CD4-positive, CD25-positive, alpha-beta regulatory T cell (primary cell): ENCODE measurements around the gene NUP98. TPM values are rescaled to one million over a fixed set of nuclear protein-coding genes. Genes with fewer than 3 reads are reported as not detected.
"Not testable (repeated sequence)": the region's sequence is repeated elsewhere in the genome, so short reads cannot be mapped to it uniquely, and the experiment has no call there.

Experiments used
- ATAC-seq, 2 donors: fragments of 150-1000 bp; cut with Tn5 transposase; one replicate each; pipeline ENCODE4 v1.10.0; 2021; ENCODE audit warnings: low read depth in 2 of 2, moderate number of reproducible peaks in 2 of 2, moderate library complexity in 1 of 2
- DNase-seq, 3 donors: peaks; one replicate each; pipeline versions ENCODE4 v3.0.0 to v3.0.0-alpha.2; 2012 to 2022; ENCODE audit warnings: mixed read lengths in 1 of 3
- H3K27ac ChIP-seq: one replicate; pipeline ENCODE4 v1.7.0; 2013; ENCODE audit warnings: mild to moderate bottlenecking, low read length; ENCODE audit not compliant: insufficient read depth, poor library complexity, severe bottlenecking
- H3K27me3 ChIP-seq: one replicate; pipeline ENCODE4 v1.7.0; 2013; ENCODE audit warnings: low read length; ENCODE audit not compliant: control insufficient read depth, insufficient read depth
- H3K36me3 ChIP-seq: one replicate; pipeline ENCODE4 v1.7.0; 2013; ENCODE audit warnings: mild to moderate bottlenecking, low read length, moderate library complexity; ENCODE audit not compliant: control insufficient read depth, insufficient read depth
- H3K4me1 ChIP-seq: 2 replicates; pipeline ENCODE4 v1.7.0; 2013; ENCODE audit warnings: mild to moderate bottlenecking, low read length; ENCODE audit not compliant: insufficient read depth, control insufficient read depth, poor library complexity, severe bottlenecking
- H3K4me3 ChIP-seq: one replicate; pipeline ENCODE4 v1.7.0; 2013; ENCODE audit warnings: low read depth, mild to moderate bottlenecking, low read length, moderate library complexity
- H3K9me3 ChIP-seq, 2 experiments: 1 replicate in 1 of 2; 2 replicates in 1 of 2; pipeline ENCODE4 v1.7.0; 2013; ENCODE audit warnings: low read length in 2 of 2, mild to moderate bottlenecking in 1 of 2, moderate library complexity in 1 of 2; ENCODE audit not compliant: control insufficient read depth in 2 of 2
- H3K27ac Mint-ChIP-seq, 3 donors: one replicate each; pipeline ENCODE4 v1.8.0; 2020 to 2022; ENCODE audit warnings: mild to moderate bottlenecking in 3 of 3, mixed read lengths in 3 of 3, moderate library complexity in 2 of 3
- H3K27me3 Mint-ChIP-seq: one replicate; pipeline ENCODE4 v1.8.0; 2022; ENCODE audit warnings: mild to moderate bottlenecking, mixed read lengths
- H3K36me3 Mint-ChIP-seq: one replicate; pipeline ENCODE4 v1.8.0; 2020; ENCODE audit warnings: mixed read lengths
- H3K4me1 Mint-ChIP-seq, 4 donors: one replicate each; pipeline ENCODE4 v1.8.0; 2020 to 2022; ENCODE audit warnings: mixed read lengths in 4 of 4, mild to moderate bottlenecking in 1 of 4
- H3K4me3 Mint-ChIP-seq, 4 donors: one replicate each; pipeline ENCODE4 v1.8.0; 2020 to 2022; ENCODE audit warnings: mild to moderate bottlenecking in 4 of 4, mixed read lengths in 4 of 4, moderate library complexity in 3 of 4
- H3K9me3 Mint-ChIP-seq, 7 donors: one replicate each; pipeline ENCODE4 v1.8.0; 2020 to 2022; ENCODE audit warnings: mixed read lengths in 7 of 7, mild to moderate bottlenecking in 3 of 7, moderate library complexity in 2 of 7
- polyA plus RNA-seq, 4 donors: library from polyadenylated mRNA; unstranded; fragments of 300-500 nt; fragmentation: Illumina TruSeq; gene quantifications; one replicate each; pipeline ENCODE4 v1.2.3, GENCODE V29; 2021
- total RNA-seq: library from RNA; stranded (reverse); gene quantifications from one replicate; pipeline ENCODE4 v1.2.3, GENCODE V29; 2022

NUP98 gene
- total and polyA plus RNA-seq, 5 donors from 2014 or later: 28.0 to 131 (median 46.5) TPM

GRCh38 chr11:3657331-3657730, 140.0 kb downstream of the NUP98 start:
- H3K27me3 ChIP-seq, H3K27ac Mint-ChIP-seq, H3K9me3 ChIP-seq, H3K4me1 Mint-ChIP-seq, ATAC-seq, H3K4me3 ChIP-seq, H3K4me3 Mint-ChIP-seq, H3K4me1 ChIP-seq, H3K36me3 ChIP-seq, H3K36me3 Mint-ChIP-seq, H3K9me3 Mint-ChIP-seq, DNase-seq, H3K27ac ChIP-seq: not testable (repeated sequence)
- H3K27me3 Mint-ChIP-seq: peaks cover 13% of the 10 kb centered on the region

GRCh38 chr11:3655547-3655946, 141.8 kb downstream of the NUP98 start:
- no peak overlapping the region for H3K27ac ChIP-seq
- H3K36me3 ChIP-seq: no peaks in the 10 kb centered on the region
- ATAC-seq (no peak), DNase-seq (no peak)
- no peaks in the 10 kb centered on the region for H3K9me3 ChIP-seq
- H3K4me1 ChIP-seq: no peaks in the 10 kb centered on the region
- Mint-ChIP-seq H3K4me1 (no peaks in the 10 kb centered on the region), H3K27me3 (peaks cover 19% of the 10 kb centered on the region), H3K9me3 (peaks cover 0 to 3% (median 0%) of the 10 kb centered on the region in 7 donors), H3K27ac (no peak overlapping the region), H3K4me3 (no peak overlapping the region), H3K36me3 (no peaks in the 10 kb centered on the region)
- no peak overlapping the region for H3K4me3 ChIP-seq
- peaks cover 2% of the 10 kb centered on the region for H3K27me3 ChIP-seq

GRCh38 chr11:3652514-3652913, 144.8 kb downstream of the NUP98 start:
- H3K27ac ChIP-seq, H3K4me3 ChIP-seq, H3K9me3 ChIP-seq, H3K4me1 ChIP-seq, H3K9me3 Mint-ChIP-seq, DNase-seq, H3K4me1 Mint-ChIP-seq, ATAC-seq, H3K36me3 Mint-ChIP-seq, H3K36me3 ChIP-seq, H3K27ac Mint-ChIP-seq, H3K4me3 Mint-ChIP-seq, H3K27me3 ChIP-seq: not testable (repeated sequence)
- H3K27me3 Mint-ChIP-seq: peaks cover 34% of the 10 kb centered on the region

- not testable (repeated sequence) for H3K36me3 ChIP-seq, H3K27ac Mint-ChIP-seq, H3K27ac ChIP-seq, DNase-seq, H3K4me3 ChIP-seq, H3K4me3 Mint-ChIP-seq, H3K9me3 Mint-ChIP-seq, H3K27me3 ChIP-seq, H3K9me3 ChIP-seq, H3K4me1 Mint-ChIP-seq, H3K4me1 ChIP-seq, ATAC-seq, H3K36me3 Mint-ChIP-seq
- H3K27me3 Mint-ChIP-seq: peaks cover 40% of the 10 kb centered on the region
Measured at GRCh38 chr11:3649374-3649773, 148.0 kb downstream of the NUP98 start.

GRCh38 chr11:3648843-3649242, 148.5 kb downstream of the NUP98 start:
- ATAC-seq: not testable (repeated sequence)
- H3K27me3 Mint-ChIP-seq: peaks cover 43% of the 10 kb centered on the region
- peaks cover 0 to 12% (median 0%) of the 10 kb centered on the region in 7 donors for H3K9me3 Mint-ChIP-seq

GRCh38 chr11:3645552-3645951, 151.8 kb downstream of the NUP98 start:
- Mint-ChIP-seq H3K9me3 (peaks cover 0 to 9% (median 0%) of the 10 kb centered on the region in 7 donors), H3K27ac (no peak overlapping the region), H3K27me3 (peaks cover 46% of the 10 kb centered on the region), H3K36me3 (no peaks in the 10 kb centered on the region), H3K4me3 (peak overlapping the region in 1 of 4 donors; percentile 39), H3K4me1 (peaks cover 0 to 10% (median 2%) of the 10 kb centered on the region in 4 donors)
- peaks cover 5% of the 10 kb centered on the region for H3K27me3 ChIP-seq
- no peaks in the 10 kb centered on the region for H3K36me3 ChIP-seq
- H3K27ac ChIP-seq: no peak overlapping the region
- ATAC-seq (no peak), DNase-seq (no peak)
- H3K4me3 ChIP-seq: no peak overlapping the region
- no peaks in the 10 kb centered on the region for H3K9me3 ChIP-seq
- peaks cover 14% of the 10 kb centered on the region for H3K4me1 ChIP-seq

More at GRCh38 chr11:3648843-3649242, 148.5 kb downstream of the NUP98 start:
- not testable (repeated sequence) for H3K27ac ChIP-seq, H3K9me3 ChIP-seq, H3K27ac Mint-ChIP-seq, H3K36me3 Mint-ChIP-seq, H3K4me1 ChIP-seq, H3K36me3 ChIP-seq, H3K27me3 ChIP-seq, H3K4me3 Mint-ChIP-seq, DNase-seq, H3K4me3 ChIP-seq, H3K4me1 Mint-ChIP-seq

- Histone ChIP-seq H3K4me1 (peaks cover 14% of the 10 kb centered on the region), H3K27ac (no peak within 1 kb of the TSS), H3K4me3 (no peak within 1 kb of the TSS), H3K27me3 (peaks cover 5% of the 10 kb centered on the region), H3K9me3 (no peaks in the 10 kb centered on the region), H3K36me3 (no peaks in the 10 kb centered on the region)
- Mint-ChIP-seq H3K36me3 (no peaks in the 10 kb centered on the region), H3K27me3 (peaks cover 41% of the 10 kb centered on the region), H3K27ac (no peak within 1 kb of the TSS), H3K4me3 (peak within 1 kb of the TSS in 1 of 4 donors; percentile 39), H3K9me3 (peaks cover 0 to 9% (median 0%) of the 10 kb centered on the region in 7 donors), H3K4me1 (peaks cover 0 to 10% (median 2%) of the 10 kb centered on the region in 4 donors)
- DNase-seq (no peak), ATAC-seq (no peak)
Measured at GRCh38 chr11:3644817-3645235, 152.5 kb downstream of the NUP98 start, which contains the start of gene ART1. TSS of gene ART1 (plus strand) at chr11:3645128. CDS start at chr11:3659214, 14,086 bp downstream.

GRCh38 chr11:3643102-3643546, 154.2 kb downstream of the NUP98 start:
- not testable (repeated sequence) for DNase-seq, H3K36me3 ChIP-seq, H3K27me3 ChIP-seq, H3K4me3 ChIP-seq, H3K9me3 ChIP-seq, ATAC-seq, H3K27ac Mint-ChIP-seq, H3K9me3 Mint-ChIP-seq, H3K27ac ChIP-seq, H3K36me3 Mint-ChIP-seq
- peaks cover 14% of the 10 kb centered on the region for H3K4me1 ChIP-seq
- peaks cover 0 to 10% (median 2%) of the 10 kb centered on the region in 4 donors for H3K4me1 Mint-ChIP-seq
- peak overlapping the region in 2 of 4 donors; percentile 44 to 78 for H3K4me3 Mint-ChIP-seq
- peaks cover 34% of the 10 kb centered on the region for H3K27me3 Mint-ChIP-seq
